Panc1 (cell line): ENCODE results near the gene GMPPA.

ENCODE experiments used
- POLR2AphosphoS5 ChIP-seq: IDR thresholded peaks from 2 replicates; pipeline ENCODE4 v1.6.1; 2012; ENCODE audit warnings: mild to moderate bottlenecking, low read depth, low read length, moderate library complexity
- REST ChIP-seq, 2 experiments: IDR thresholded peaks; 2 replicates each; pipeline ENCODE4 v1.6.1; 2011 to 2012; ENCODE audit warnings: low read depth in 2 of 2, control low read depth in 1 of 2, low read length in 1 of 2, mild to moderate bottlenecking in 1 of 2, moderate library complexity in 1 of 2; ENCODE audit not compliant: insufficient read depth in 1 of 2
- TF ChIP-seq, protein P1 (sequence below): fragments of 450-650 bp; IDR thresholded peaks from 2 replicates; pipeline ENCODE4 v1.5.1; 2017; ENCODE audit warnings: mild to moderate bottlenecking

GRCh38 chr2:219470429-219470828 lies 28.3 kb upstream of the GMPPA start:
- TF ChIP-seq, protein P1, sequence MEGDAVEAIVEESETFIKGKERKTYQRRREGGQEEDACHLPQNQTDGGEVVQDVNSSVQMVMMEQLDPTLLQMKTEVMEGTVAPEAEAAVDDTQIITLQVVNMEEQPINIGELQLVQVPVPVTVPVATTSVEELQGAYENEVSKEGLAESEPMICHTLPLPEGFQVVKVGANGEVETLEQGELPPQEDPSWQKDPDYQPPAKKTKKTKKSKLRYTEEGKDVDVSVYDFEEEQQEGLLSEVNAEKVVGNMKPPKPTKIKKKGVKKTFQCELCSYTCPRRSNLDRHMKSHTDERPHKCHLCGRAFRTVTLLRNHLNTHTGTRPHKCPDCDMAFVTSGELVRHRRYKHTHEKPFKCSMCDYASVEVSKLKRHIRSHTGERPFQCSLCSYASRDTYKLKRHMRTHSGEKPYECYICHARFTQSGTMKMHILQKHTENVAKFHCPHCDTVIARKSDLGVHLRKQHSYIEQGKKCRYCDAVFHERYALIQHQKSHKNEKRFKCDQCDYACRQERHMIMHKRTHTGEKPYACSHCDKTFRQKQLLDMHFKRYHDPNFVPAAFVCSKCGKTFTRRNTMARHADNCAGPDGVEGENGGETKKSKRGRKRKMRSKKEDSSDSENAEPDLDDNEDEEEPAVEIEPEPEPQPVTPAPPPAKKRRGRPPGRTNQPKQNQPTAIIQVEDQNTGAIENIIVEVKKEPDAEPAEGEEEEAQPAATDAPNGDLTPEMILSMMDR: no peak
- TF ChIP-seq POLR2AphosphoS5 (no peak), REST (IDR thresholded peaks at IDR 0.05; ENCODE audit: insufficient read depth in 1 of 2, low read depth in 2 of 2, low read length in 1 of 2) (no peak)
